ENCODE measurements around the gene PDHX.
"Not testable (repeated sequence)": the region's sequence is repeated elsewhere in the genome, so short reads cannot be mapped to it uniquely, and the experiment has no call there.

The PDHX gene

GRCh38 chr11:34886609-34887008 lies 29.8 kb upstream of the PDHX start:
- DNase-seq (ENCODE audit: low read depth), result no peak
- no peak overlapping the region for H3K4me3 ChIP-seq (ENCODE audit: control insufficient read depth, low read depth, low read length)
- no peak for TF ChIP-seq CTCF (IDR thresholded peaks at IDR 0.05; ENCODE audit: control insufficient read depth, insufficient read depth, low read depth, low read length, missing control alignments)

GRCh38 chr11:34887260-34887659 lies 29.2 kb upstream of the PDHX start:
- no peak for TF ChIP-seq CTCF (IDR thresholded peaks at IDR 0.05; ENCODE audit: control insufficient read depth, insufficient read depth, low read depth, low read length, missing control alignments)
- DNase-seq (ENCODE audit: low read depth), result no peak
- no peak overlapping the region for H3K4me3 ChIP-seq (ENCODE audit: control insufficient read depth, low read depth, low read length)

GRCh38 chr11:34890089-34890488 lies 26.3 kb upstream of the PDHX start:
- DNase-seq (ENCODE audit: low read depth), result no peak
- peak; percentile 10 for TF ChIP-seq CTCF (IDR thresholded peaks at IDR 0.05; ENCODE audit: control insufficient read depth, insufficient read depth, low read depth, low read length, missing control alignments)
- H3K4me3 ChIP-seq (ENCODE audit: control insufficient read depth, low read depth, low read length), result no peak overlapping the region

GRCh38 chr11:34890812-34891211 lies 25.6 kb upstream of the PDHX start:
- H3K4me3 ChIP-seq (ENCODE audit: control insufficient read depth, low read depth, low read length), result no peak overlapping the region
- DNase-seq (ENCODE audit: low read depth), result no peak
- TF ChIP-seq CTCF (IDR thresholded peaks at IDR 0.05; ENCODE audit: control insufficient read depth, insufficient read depth, low read depth, low read length, missing control alignments), result peak; percentile 39

- H3K4me3 ChIP-seq (ENCODE audit: control insufficient read depth, low read depth, low read length), result no peak overlapping the region
These were observed 24.8 kb upstream of the PDHX start for GRCh38 chr11:34891611-34892010.

GRCh38 chr11:34893416-34893815 lies 23.0 kb upstream of the PDHX start:
- DNase-seq (ENCODE audit: low read depth), result no peak
- TF ChIP-seq CTCF (IDR thresholded peaks at IDR 0.05; ENCODE audit: control insufficient read depth, insufficient read depth, low read depth, low read length, missing control alignments), result no peak
- H3K4me3 ChIP-seq (ENCODE audit: control insufficient read depth, low read depth, low read length), result no peak overlapping the region

More at GRCh38 chr11:34891611-34892010, 24.8 kb upstream of the PDHX start:
- no peak for DNase-seq (ENCODE audit: low read depth)
- no peak for TF ChIP-seq CTCF (IDR thresholded peaks at IDR 0.05; ENCODE audit: control insufficient read depth, insufficient read depth, low read depth, low read length, missing control alignments)

- H3K4me3 ChIP-seq (ENCODE audit: control insufficient read depth, low read depth, low read length); DNase-seq (ENCODE audit: low read depth): not testable (repeated sequence)
These were observed 20.2 kb upstream of the PDHX start for GRCh38 chr11:34896191-34896590.

Measured in AG09309 (cell line).